SH-SY5Y (cell line): ENCODE measurements around the gene LAPTM4A.

Source experiments
- GATA2 ChIP-seq: IDR thresholded peaks from 2 replicates; pipeline ENCODE4 v1.6.1; 2011; ENCODE audit warnings: mild to moderate bottlenecking, low read depth, low read length
- GATA3 ChIP-seq: IDR thresholded peaks from 2 replicates; pipeline ENCODE4 v1.6.1; 2011; ENCODE audit warnings: low read depth, mild to moderate bottlenecking, low read length, moderate library complexity

DNA sequence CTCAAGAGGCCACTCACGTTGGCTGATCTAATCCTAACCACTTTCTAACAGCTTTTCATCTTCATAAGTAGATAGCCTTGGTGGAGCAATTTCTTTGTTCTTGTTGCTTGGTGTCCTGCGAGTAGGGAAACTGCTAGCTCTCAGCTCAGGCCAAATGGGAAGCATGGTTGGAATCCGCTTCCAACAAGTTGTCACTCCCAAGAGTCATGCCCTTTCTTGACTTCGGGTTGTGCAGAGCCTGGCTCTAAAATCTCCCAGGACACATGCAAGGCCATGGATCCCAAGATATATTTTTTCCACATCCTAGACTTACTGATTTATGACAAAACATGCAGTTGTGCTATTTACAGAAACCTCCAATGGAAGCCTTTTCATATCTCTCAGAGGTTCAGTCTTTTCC lies 31.7 kb downstream of the LAPTM4A start:
- TF ChIP-seq GATA3 (no peak), GATA2 (no peak)
